ENCODE measurements around the gene ARRDC4.
"Not testable (repeated sequence)": the region's sequence is repeated elsewhere in the genome, so short reads cannot be mapped to it uniquely, and the experiment has no call there.

ARRDC4 gene

GRCh38 chr15:97966924-97967620 lies 6.6 kb downstream of the ARRDC4 start:
- DNase-seq, result no peak

DNA sequence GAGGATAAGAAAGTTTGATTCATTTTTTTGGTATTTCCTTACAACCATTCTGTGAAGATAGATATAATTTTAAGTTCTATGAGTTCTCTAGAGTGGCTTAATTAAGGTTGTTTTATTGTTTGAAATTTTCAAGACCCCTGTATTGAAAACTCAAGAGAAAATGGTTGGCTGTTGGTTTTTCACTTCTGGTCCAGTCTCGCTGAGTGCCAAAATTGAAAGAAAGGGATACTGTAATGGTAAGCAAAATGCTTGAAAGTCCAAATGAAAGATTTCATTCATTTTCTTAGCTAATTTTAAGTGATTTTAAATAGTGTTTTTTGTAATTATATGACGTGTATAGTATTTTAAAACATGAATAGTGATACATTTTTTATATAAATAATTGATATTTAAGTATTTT lies 7.4 kb downstream of the ARRDC4 start:
- DNase-seq, result no peak

DNA sequence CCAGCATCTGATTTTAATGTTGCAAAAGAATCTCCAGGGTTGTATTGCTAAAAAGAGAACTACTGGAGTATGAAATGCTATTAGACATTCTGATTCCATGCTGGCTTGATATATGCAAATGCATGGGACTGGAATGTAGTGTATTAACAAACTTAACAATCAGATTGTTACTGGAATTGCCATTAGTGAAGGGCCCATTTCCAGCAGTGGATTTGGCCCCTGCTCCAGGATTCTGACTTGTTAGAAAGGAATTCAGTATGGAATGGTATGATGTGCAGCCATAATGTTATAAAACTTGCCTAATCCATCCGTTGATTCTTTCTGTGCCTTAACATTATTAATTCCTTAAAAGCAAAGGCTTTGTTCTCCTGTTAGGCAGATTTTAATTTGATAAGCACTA lies 7.9 kb downstream of the ARRDC4 start:
- DNase-seq, result no peak

GRCh38 chr15:97972366-97972765 lies 11.9 kb downstream of the ARRDC4 start:
- DNase-seq, result no peak

DNA sequence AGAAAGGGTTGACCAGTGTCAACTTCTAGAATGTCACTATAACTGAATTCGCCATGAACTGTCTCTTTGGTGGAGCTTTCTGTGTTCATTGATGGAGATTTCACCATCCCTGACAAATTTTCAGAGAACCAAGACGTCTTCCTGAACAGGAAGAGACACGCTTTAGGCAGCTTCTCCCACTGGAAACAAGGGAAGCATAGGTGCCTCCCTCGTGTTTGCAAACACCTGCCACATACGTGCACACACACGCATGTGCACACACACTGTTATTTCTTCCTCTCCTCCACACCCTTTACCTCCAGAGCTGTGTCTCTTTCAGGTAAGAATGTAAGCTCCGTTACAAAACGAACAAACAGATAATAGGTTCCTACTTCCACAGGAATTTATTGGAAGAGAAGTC lies 15.6 kb downstream of the ARRDC4 start:
- no peak for DNase-seq

GRCh38 chr15:97976766-97977503 lies 16.4 kb downstream of the ARRDC4 start:
- no peak for DNase-seq

DNA sequence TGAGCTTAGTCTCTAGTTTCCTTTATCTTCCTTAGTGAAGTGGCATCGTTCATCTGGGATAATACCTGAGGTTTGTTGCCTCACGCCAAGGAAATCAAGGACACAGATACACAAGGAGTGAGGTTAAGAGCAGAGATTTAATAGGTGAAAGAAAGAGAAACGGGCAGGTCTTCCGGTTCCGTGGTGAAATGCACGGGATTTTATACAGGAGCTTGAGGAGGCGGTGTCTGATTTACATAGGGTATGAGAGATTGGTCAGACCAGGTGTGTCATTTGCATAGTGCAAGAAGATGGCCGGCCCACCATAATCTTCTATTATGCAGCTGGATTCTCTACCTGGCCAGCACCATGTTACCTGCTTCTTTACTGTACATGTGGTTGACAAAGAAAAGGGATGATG lies 17.2 kb downstream of the ARRDC4 start:
- DNase-seq, result no peak

DNA sequence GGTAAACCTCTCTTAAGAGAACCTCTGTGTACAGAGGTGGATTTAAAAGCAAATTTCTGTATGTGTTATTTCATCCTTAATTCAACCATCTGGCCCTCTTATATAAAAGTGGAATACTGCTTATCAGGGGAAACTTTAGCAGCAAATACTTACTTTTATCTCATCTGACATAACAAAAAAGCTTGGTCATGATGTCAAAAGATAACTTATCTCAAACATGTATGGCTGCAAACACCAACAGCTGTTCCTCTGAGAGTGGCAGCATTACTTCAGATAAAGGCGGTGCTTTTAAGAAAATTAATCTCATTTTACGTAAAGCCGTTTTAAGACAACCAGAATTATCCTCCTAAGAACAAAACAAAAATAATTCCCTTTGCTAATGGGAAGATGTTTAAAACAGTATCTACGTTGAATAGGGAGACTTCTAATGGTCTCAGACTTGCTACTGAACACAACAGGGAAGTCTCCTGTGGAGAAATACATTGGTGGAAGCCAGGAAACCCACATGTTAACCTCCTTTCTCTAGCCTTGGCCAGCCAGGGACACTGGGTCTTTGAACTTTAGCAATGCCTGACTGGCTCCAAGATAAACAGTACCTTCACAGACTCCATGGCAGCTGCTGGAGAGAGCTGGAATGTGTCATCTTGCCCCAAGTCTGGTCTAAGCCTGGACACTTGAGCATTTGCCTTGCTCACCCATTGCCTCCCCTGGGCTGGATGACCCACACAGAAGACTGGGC lies 18.1 kb downstream of the ARRDC4 start:
- DNase-seq, result no peak

- DNase-seq, result no peak
Observed at GRCh38 chr15:97979140-97979520, 18.6 kb downstream of the ARRDC4 start.

DNA sequence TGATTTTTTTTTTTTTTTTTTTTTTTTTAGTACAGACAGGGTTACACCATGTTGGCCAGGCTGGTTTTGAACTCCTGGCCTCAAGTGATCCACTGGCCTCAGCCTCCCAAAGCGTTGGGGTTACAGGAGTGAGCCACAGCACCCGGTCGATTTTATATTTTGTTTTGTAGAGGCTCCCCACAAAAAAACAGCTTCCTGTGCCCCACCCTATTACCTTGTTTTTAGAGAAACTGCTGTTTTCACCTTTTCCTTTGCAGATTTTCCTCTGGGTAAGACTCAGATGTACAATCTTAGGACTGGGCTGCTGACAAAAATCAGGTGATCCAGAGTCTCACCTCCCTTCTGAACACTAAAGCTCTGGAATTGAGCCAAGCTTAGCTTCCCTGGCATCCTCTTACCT lies 20.6 kb downstream of the ARRDC4 start:
- no peak for DNase-seq

DNA sequence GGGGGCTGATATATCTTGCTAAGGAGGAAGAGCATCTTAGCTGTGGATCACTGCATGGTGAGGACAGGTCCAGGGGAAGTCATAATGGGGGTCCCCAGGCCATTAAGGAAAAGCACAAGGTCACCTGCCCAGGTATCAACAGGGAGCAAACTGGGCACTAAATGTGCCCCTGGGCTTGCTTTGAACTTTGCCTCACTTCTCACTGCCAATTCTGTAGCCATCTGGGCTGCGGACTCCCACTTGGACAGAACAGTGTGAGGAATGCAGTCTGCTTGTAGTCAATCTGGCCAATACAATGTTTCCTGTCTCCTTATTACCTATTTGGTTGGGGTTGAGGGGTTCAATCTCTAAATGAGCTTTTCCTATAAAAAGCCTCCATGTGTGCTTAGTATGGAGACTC lies 21.3 kb downstream of the ARRDC4 start:
- no peak for DNase-seq

DNA sequence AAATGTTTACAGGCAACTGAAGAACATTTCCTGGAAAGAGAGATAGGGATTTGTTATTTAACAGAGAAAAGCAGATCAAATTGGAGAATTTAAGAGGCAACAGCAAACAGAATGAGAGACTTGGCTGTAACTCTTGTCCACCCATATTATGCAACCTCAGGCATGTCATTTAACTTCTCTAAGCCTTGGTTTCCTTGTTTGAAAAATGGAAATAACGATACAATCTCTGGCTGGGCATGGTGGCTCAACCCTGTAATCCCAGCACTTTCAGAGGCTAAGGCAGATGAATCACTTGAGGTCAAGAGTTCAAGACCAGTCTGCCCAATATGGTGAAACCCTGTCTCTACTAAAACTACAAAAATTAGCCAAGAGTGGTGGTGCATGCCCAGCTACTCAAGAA lies 23.7 kb downstream of the ARRDC4 start:
- DNase-seq, result no peak

GRCh38 chr15:97985979-97986378 lies 25.5 kb downstream of the ARRDC4 start:
- DNase-seq, result not testable (repeated sequence)

DNA sequence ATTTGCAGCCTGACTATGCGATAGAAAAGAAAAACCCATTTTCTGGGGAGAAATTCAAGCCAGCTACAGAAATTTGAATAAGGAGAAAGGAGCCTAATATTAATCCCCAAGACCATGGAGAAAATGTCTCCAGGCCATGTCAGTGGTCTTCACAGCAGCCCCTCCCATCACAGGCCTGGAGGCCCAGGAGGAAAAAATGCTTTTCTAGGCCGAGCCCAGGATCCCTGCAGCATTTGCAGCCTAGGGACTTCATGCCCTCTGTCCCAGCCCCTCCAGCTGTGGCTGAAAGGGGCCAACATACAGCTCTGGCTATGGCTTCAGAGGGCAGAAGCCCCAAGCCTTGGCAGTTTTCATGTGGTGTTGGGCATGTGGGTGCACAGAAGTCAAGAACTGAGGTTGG lies 26.3 kb downstream of the ARRDC4 start:
- no peak for DNase-seq

GRCh38 chr15:97989299-97989698 lies 28.8 kb downstream of the ARRDC4 start:
- no peak for DNase-seq

DNA sequence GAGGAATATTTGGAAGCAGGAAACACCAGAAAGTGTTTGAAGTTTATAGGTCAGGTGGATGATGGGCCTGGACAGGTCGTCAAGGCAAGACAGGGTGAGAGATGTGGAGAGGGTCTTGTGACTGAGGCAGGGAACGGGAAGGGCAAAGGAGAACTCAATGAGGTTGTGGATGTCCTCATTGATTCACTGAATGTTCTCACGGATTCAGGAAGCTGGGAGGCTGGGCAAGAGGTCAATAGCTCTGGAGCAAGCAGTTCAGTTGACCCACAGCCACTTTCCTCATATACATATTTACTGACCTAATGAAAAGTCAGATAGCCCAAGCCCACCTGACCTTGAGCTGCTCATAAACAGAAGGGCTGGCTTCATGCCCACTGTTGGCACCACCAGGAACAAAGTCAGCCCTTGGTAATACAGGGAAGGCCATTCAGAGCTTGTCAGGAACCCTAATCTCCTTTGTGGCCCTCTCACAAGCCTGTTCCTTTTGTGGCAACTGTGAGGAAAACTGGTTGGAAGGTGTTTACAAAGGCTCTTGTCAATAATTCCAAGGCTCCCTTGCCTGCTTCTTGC lies 31.6 kb downstream of the ARRDC4 start:
- no peak for DNase-seq

DNA sequence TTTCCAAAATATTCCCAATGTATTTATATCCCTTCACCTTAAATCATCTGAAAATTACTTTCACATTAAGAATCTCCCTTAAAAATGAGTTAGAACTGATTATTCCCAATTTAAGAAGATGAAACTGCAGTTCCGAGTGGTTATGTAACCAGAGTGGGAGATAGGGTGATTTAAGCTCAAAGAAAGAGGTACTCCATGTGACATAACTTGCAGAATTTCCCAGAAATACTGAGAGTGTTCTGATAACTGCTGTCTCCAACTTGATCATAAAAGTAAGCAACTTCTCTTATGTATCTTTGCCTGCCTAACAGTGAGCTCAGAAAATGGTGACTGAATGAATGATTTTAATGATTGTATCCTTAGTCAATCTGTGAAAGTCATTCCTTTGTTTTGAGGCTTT lies 32.3 kb downstream of the ARRDC4 start:
- no peak for DNase-seq

DNA sequence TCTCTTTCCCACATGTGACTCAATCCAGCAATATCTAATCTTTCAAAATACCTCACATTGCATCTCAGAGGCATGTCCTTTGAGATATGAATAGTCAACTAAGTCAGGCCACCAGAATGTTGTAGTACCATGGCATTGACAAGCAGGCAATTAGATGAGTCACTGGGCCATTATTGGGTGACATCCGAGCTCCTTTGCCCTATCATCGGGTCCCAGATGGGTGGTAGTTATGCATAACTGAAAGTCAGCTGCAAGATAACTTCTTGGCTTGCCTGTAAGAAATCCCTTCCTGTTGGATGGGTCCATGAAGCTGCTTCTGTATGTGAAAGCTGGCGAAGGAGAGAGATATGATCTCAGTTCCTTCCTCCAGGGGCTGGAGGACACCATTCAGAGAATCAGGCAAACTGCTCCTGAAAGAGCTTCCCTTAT lies 32.8 kb downstream of the ARRDC4 start:
- DNase-seq, result no peak

- DNase-seq, result no peak
Observed at GRCh38 chr15:97994236-97994635, 33.7 kb downstream of the ARRDC4 start.

GRCh38 chr15:97995192-97995591 lies 34.7 kb downstream of the ARRDC4 start:
- DNase-seq, result no peak

- no peak for DNase-seq
Observed at GRCh38 chr15:97995881-97996603, 35.5 kb downstream of the ARRDC4 start.

GRCh38 chr15:97998307-97999071 lies 38.0 kb downstream of the ARRDC4 start:
- DNase-seq, result no peak
